Cardiac fibroblast (primary cell): ENCODE data around the gene PVALB.

Source experiments
- DNase-seq, 2 donors: peaks; one replicate each; pipeline versions ENCODE4 v3.0.0 to v3.0.0-alpha.2; 2010; ENCODE audit warnings: low read depth in 2 of 2
- H3K4me3 ChIP-seq, 2 donors: replicated peaks in 1 of 2; 1 replicate in 1 of 2; 2 replicates in 1 of 2; pipeline ENCODE4 v1.5.1; 2011; ENCODE audit warnings: low read depth in 2 of 2, low read length in 2 of 2, mild to moderate bottlenecking in 2 of 2, moderate library complexity in 1 of 2
- TF ChIP-seq, protein P1 (sequence below): IDR thresholded peaks from one replicate; pipeline ENCODE4 v1.5.1; 2011; ENCODE audit warnings: low read depth, mild to moderate bottlenecking, low read length, inconsistent platforms

Gene PVALB

DNA sequence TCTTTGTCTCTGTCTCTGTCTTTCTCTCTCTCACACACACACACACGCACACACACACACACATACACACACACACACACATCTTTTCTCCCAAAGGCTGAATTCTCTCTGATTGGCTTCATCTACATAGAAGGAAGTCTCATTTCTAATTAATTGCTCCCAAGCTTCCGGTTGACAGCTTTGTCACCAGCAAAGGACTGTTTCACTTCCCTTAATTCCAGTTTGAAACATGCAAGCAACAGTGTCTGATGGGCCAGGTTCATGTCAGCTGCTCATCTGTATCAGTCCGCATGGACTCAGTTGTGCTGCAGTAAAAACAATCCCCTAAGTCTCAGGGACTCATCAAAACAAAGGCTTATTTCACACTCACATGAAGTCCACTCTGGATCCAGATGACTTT is 16.2 kb upstream of the PVALB start:
- TF ChIP-seq, protein P1, sequence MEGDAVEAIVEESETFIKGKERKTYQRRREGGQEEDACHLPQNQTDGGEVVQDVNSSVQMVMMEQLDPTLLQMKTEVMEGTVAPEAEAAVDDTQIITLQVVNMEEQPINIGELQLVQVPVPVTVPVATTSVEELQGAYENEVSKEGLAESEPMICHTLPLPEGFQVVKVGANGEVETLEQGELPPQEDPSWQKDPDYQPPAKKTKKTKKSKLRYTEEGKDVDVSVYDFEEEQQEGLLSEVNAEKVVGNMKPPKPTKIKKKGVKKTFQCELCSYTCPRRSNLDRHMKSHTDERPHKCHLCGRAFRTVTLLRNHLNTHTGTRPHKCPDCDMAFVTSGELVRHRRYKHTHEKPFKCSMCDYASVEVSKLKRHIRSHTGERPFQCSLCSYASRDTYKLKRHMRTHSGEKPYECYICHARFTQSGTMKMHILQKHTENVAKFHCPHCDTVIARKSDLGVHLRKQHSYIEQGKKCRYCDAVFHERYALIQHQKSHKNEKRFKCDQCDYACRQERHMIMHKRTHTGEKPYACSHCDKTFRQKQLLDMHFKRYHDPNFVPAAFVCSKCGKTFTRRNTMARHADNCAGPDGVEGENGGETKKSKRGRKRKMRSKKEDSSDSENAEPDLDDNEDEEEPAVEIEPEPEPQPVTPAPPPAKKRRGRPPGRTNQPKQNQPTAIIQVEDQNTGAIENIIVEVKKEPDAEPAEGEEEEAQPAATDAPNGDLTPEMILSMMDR = no peak
- DNase-seq = no peak
- no peak overlapping the region for H3K4me3 ChIP-seq

DNA sequence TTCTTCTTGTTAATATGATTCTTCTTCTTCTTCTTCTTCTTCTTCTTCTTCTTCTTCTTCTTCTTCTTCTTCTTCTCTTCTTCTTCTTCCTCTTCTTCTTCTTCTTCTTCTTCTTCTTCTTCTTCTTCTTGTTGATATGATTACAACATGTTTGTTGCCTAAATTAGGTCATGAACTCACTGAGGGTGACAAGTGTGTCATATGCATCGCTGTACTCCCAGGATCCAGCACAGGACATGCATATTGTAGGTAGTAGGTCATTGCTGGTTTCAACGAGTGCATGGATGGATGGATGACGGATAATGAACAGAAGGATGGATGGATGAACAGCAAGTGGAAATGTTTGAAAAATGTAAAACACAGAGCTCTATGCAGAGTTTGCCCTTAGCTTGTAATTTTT is 14.9 kb upstream of the PVALB start:
- DNase-seq = no peak
- TF ChIP-seq, protein P1 = no peak
- no peak overlapping the region for H3K4me3 ChIP-seq

DNA sequence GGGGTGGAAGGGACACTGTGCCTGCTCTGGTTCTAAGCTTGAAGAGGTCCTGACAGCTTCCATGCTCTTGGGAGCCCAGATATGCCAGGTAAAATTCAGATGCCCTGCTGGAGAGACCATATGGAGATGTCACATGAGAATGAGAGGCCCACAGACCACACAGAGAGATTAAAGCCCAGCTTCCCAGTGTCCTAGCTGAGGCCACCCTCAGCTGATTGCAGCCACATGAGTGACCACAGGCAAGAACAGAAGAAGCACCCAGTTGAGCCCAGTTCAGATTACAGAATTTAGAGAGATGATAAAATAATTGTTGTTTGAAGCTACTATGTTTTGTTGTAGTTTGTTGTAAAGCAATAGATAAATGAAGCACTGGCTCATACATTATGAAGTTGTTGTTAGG is 14.4 kb upstream of the PVALB start:
- DNase-seq = no peak

GRCh38 chr22:36830601-36831000 is 13.8 kb upstream of the PVALB start:
- TF ChIP-seq, protein P1 = no peak
- DNase-seq = no peak
- no peak overlapping the region for H3K4me3 ChIP-seq

More for the DNA sequence above, 14.4 kb upstream of the PVALB start:
- TF ChIP-seq, protein P1 = no peak
- H3K4me3 ChIP-seq = no peak overlapping the region

DNA sequence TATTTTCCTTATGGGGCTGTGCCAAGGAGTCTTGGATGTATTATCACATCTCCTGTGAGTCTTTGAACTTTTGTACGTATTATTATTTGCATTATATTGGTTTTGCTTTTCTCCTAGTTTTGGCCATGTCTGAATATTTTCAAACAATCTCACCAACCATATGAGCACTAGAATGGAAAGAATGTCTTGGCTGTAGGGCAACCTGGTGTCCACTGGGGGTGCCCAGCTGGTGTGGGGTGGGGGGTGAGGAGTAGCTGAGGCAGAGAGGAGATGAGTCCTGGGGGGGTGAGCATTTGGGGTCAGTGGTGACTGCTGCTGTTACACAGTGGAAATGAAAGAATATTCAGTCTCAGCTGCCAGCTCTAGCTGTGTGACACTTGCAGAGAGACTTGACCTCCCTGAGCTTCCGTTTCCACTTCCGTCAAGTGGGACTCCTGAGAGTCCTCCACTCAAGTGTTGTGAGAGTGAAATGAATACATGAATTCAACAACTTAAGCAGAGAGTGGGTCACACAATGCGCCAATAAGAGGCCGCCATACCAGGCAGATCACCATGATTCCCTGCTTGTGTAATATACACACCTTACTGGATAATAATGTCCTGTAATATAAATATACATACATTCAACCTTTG is 12.7 kb upstream of the PVALB start:
- no peak for DNase-seq
- TF ChIP-seq, protein P1 = no peak
- no peak overlapping the region for H3K4me3 ChIP-seq

GRCh38 chr22:36828815-36829214 is 12.0 kb upstream of the PVALB start:
- TF ChIP-seq, protein P1 = no peak
- DNase-seq = no peak
- no peak overlapping the region for H3K4me3 ChIP-seq

- TF ChIP-seq, protein P1 = no peak
- no peak for DNase-seq
- H3K4me3 ChIP-seq = no peak overlapping the region
Measured at GRCh38 chr22:36826262-36826661, 9.4 kb upstream of the PVALB start.
